Endothelial cell of umbilical vein (primary cell): ENCODE data around the gene ACER1. TPM values are rescaled to one million over a fixed set of nuclear protein-coding genes. Genes with fewer than 3 reads are reported as not detected.
"Not testable (repeated sequence)": the region's sequence is repeated elsewhere in the genome, so short reads cannot be mapped to it uniquely, and the experiment has no call there.

ENCODE experiments used
- BruUV-seq: library from RNA; stranded (reverse); fragments of 400-500 nt; replicated peaks from 2 replicates; lab custom pipeline; 2021; lab: Mats Ljungman, UMichigan
- CTCF ChIA-PET: fragments of 300-600, 350-600 bp; sonication (Branson Sonifier 250); formaldehyde crosslinking; loops from one replicate; lab custom pipeline; 2021; ENCODE audit warnings: antibody characterized with exemption, inconsistent platforms; lab: Charles Lee
- POLR2A ChIA-PET: fragments of 300-600, 350-600 bp; sonication (Branson Sonifier 250); formaldehyde crosslinking; loops from one replicate; lab custom pipeline; 2021; ENCODE audit warnings: antibody characterized with exemption, inconsistent platforms; lab: Charles Lee
- DNase-seq: peaks from one replicate; pipeline ENCODE4 v3.0.0-alpha.2; 2011; ENCODE audit warnings: low read depth, low spot score
- FAIRE-seq: peaks from 2 replicates; lab custom pipeline; 2011; peaks lifted over from hg19 to GRCh38; lab: Jason Lieb, UNC
- H2AFZ ChIP-seq: 2 replicates; pipeline ENCODE4 v1.6.0; 2012; ENCODE audit warnings: low read depth, low read length, control low read depth, inconsistent platforms
- H3K27ac ChIP-seq: 2 replicates; pipeline ENCODE4 v1.5.1; 2011; ENCODE audit warnings: low read depth, mild to moderate bottlenecking, control low read depth, low read length, moderate library complexity; ENCODE audit not compliant: insufficient read depth
- H3K27me3 ChIP-seq, 2 experiments: 2 replicates each; pipeline versions ENCODE4 v1.6.0 to v1.6.1; 2011; ENCODE audit warnings: low read length in 2 of 2, mixed read lengths in 1 of 2; ENCODE audit not compliant: control insufficient read depth in 2 of 2, insufficient read depth in 2 of 2
- H3K36me3 ChIP-seq, 2 experiments: 2 replicates in 1 of 2; 3 replicates in 1 of 2; pipeline ENCODE4 v1.5.1; 2011; ENCODE audit warnings: low read length in 2 of 2, mild to moderate bottlenecking in 1 of 2, moderate library complexity in 1 of 2; ENCODE audit not compliant: control insufficient read depth in 2 of 2, insufficient read depth in 2 of 2; ENCODE audit errors: extremely low read depth in 1 of 2
- H3K4me1 ChIP-seq: 3 replicates; pipeline ENCODE4 v1.5.1; 2011; ENCODE audit warnings: mild to moderate bottlenecking, low read length; ENCODE audit not compliant: control insufficient read depth, insufficient read depth; ENCODE audit errors: extremely low read depth
- H3K4me2 ChIP-seq: 2 replicates; pipeline ENCODE4 v1.6.1; 2011; ENCODE audit warnings: low read length, control low read depth, mixed read lengths; ENCODE audit not compliant: insufficient read depth
- H3K4me3 ChIP-seq, 3 experiments: fragments of 200-600 bp in 1 of 3; sonication (generic), shearing (Covaris generic) in 1 of 3; replicated peaks in 1 of 3; 2 replicates each; pipeline ENCODE4 v1.5.1; 2011 to 2016; ENCODE audit warnings: control low read depth in 3 of 3, low read length in 3 of 3, mild to moderate bottlenecking in 2 of 3, inconsistent platforms in 1 of 3, low read depth in 1 of 3, moderate library complexity in 1 of 3; ENCODE audit not compliant: insufficient read depth in 1 of 3
- H3K79me2 ChIP-seq: 2 replicates; pipeline ENCODE4 v1.6.0; 2012; ENCODE audit warnings: low read length, inconsistent platforms; ENCODE audit not compliant: control insufficient read depth, insufficient read depth
- H3K9ac ChIP-seq: replicated peaks from 2 replicates; pipeline ENCODE3; 2011; ENCODE audit warnings: low read length, control low read depth; ENCODE audit not compliant: insufficient read depth; ENCODE audit errors: extremely low read depth
- H3K9me1 ChIP-seq: replicated peaks from 3 replicates; pipeline ENCODE4 v1.6.0; 2011; ENCODE audit warnings: mild to moderate bottlenecking, low read length; ENCODE audit not compliant: control insufficient read depth, insufficient read depth; ENCODE audit errors: extremely low read depth
- H3K9me3 ChIP-seq: replicated peaks from 2 replicates; pipeline ENCODE4 v1.5.1; 2012; ENCODE audit warnings: low read length, inconsistent platforms; ENCODE audit not compliant: control insufficient read depth, insufficient read depth
- H4K20me1 ChIP-seq: replicated peaks from 2 replicates; pipeline ENCODE3; 2011; ENCODE audit warnings: mild to moderate bottlenecking, low read length; ENCODE audit not compliant: control insufficient read depth, insufficient read depth; ENCODE audit errors: extremely low read depth
- EZH2 ChIP-seq: IDR thresholded peaks from 2 replicates; pipeline ENCODE4 v1.6.1; 2012; ENCODE audit warnings: borderline replicate concordance, low read depth, mild to moderate bottlenecking, moderate library complexity, low read length, inconsistent platforms; ENCODE audit not compliant: severe bottlenecking
- FOS ChIP-seq: IDR thresholded peaks from 2 replicates; pipeline ENCODE4 v1.6.1; 2011; ENCODE audit warnings: mild to moderate bottlenecking, low read length, moderate library complexity, borderline replicate concordance; ENCODE audit not compliant: insufficient read depth
- GATA2 ChIP-seq: IDR thresholded peaks from 2 replicates; pipeline ENCODE4 v1.7.0; 2011; ENCODE audit warnings: low read depth, mild to moderate bottlenecking, moderate library complexity, mixed read lengths, low read length; ENCODE audit not compliant: insufficient read length, insufficient read depth
- JUN ChIP-seq: IDR thresholded peaks from 2 replicates; pipeline ENCODE4 v1.6.1; 2011; ENCODE audit warnings: borderline replicate concordance, low read depth; ENCODE audit not compliant: insufficient read length, insufficient read depth
- MAX ChIP-seq: IDR thresholded peaks from 2 replicates; pipeline ENCODE4 v1.6.1; 2011; ENCODE audit not compliant: insufficient read depth, insufficient read length
- MYC ChIP-seq: IDR thresholded peaks from one replicate; pipeline ENCODE4 v1.6.1; 2011; ENCODE audit warnings: mild to moderate bottlenecking, low read depth, low read length
- POLR2A ChIP-seq: IDR thresholded peaks from 2 replicates; pipeline ENCODE4 v1.6.1; 2012; ENCODE audit warnings: low read depth, mild to moderate bottlenecking, control low read depth, low read length
- POLR2AphosphoS5 ChIP-seq: IDR thresholded peaks from 2 replicates; pipeline ENCODE4 v1.6.1; 2012; ENCODE audit warnings: low read depth, mild to moderate bottlenecking, control low read depth, low read length, moderate library complexity; ENCODE audit not compliant: insufficient read depth
- dilution Hi-C: fragments of 300-500 bp; cut with MboI; formaldehyde crosslinking; loops from one replicate; pipeline ENCODE4 v1.15.0; 2019; ENCODE audit warnings: low sequenced_read_pairs; ENCODE audit not compliant: extremely low pct_ligation_motif_present
- intact Hi-C: fragments of 100-400 bp; cut with micrococcal nuclease; formaldehyde crosslinking; loops from one replicate; pipeline ENCODE4 v1.10.0; 2022
- polyA plus RNA-seq, 4 experiments: library from polyadenylated mRNA; depleted of rRNA in 3 of 4; stranded (reverse) in 3 of 4; unstranded in 1 of 4; fragments of >200 nt; gene quantifications; 2 replicates each; pipeline versions ENCODE4 v1.2.1 to v1.2.3, GENCODE V29; 2011 to 2012; ENCODE audit warnings: missing spikeins in 1 of 4
- total RNA-seq: library from RNA; stranded (reverse); gene quantifications from 2 replicates; pipeline ENCODE4 v1.2.3, GENCODE V29; 2021
- TF ChIP-seq, protein P1 (sequence below), 2 donors: IDR thresholded peaks; 1 replicate in 1 of 2; 2 replicates in 1 of 2; pipeline ENCODE4 v1.5.1; 2011; ENCODE audit warnings: low read length in 2 of 2, mild to moderate bottlenecking in 2 of 2, moderate library complexity in 2 of 2, control low read depth in 1 of 2, inconsistent platforms in 1 of 2, low read depth in 1 of 2; ENCODE audit not compliant: insufficient read depth in 1 of 2; ENCODE audit errors: extremely low read depth in 1 of 2

Gene ACER1
- total and polyA plus RNA-seq, 2 donors (not counting 3 experiments of a cell fraction or from before 2014, with no cell fraction given): 0.04 TPM; not detected in 1

DNA sequence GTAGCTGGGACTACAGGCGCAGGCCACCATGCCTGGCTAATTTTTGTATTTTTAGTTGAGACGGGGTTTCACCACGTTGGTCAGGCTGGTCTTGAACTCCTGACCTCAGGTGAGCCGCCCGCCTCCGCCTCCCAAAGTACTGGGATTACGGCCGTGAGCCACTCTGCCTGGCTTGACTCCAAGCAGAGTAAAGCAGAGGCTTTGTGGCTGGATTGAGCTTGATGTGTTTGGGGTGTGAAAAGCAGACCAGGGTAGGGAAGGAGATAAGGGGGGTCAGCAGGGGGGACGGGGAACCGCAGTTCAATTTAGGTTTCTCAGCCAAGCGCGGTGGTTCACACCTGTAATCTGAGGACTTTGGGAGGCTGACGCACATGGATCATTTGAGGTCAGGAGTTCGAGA, 23.8 kb upstream of the ACER1 start:
- peaks cover 2% of the 10 kb centered on the region for H3K4me1 ChIP-seq
- peaks cover 8% of the 10 kb centered on the region for H3K79me2 ChIP-seq
- ChIA-PET POLR2A (no interaction called here), CTCF (interaction anchor here (1.2 to 2.5 kb wide), 3 partner anchors 139 to 231 kb away, joined by 4 to 17 read pairs (median 4); no protein-coding TSS in a partner anchor)
- no peaks in the 10 kb centered on the region for H3K27me3 ChIP-seq
- DNase-seq (no peak), FAIRE-seq (no peak)
- H3K9ac ChIP-seq: no peak overlapping the region
- TF ChIP-seq MYC (no peak), EZH2 (no peak), GATA2 (no peak), MAX (no peak), POLR2A (no peak), JUN (no peak), POLR2AphosphoS5 (no peak), FOS (no peak)
- TF ChIP-seq, protein P1, sequence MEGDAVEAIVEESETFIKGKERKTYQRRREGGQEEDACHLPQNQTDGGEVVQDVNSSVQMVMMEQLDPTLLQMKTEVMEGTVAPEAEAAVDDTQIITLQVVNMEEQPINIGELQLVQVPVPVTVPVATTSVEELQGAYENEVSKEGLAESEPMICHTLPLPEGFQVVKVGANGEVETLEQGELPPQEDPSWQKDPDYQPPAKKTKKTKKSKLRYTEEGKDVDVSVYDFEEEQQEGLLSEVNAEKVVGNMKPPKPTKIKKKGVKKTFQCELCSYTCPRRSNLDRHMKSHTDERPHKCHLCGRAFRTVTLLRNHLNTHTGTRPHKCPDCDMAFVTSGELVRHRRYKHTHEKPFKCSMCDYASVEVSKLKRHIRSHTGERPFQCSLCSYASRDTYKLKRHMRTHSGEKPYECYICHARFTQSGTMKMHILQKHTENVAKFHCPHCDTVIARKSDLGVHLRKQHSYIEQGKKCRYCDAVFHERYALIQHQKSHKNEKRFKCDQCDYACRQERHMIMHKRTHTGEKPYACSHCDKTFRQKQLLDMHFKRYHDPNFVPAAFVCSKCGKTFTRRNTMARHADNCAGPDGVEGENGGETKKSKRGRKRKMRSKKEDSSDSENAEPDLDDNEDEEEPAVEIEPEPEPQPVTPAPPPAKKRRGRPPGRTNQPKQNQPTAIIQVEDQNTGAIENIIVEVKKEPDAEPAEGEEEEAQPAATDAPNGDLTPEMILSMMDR (IDR thresholded peaks at IDR 0.05; ENCODE audit: extremely low read depth in 1 of 2, insufficient read depth in 1 of 2, low read depth in 1 of 2, low read length in 2 of 2): no peak
- intact Hi-C loops (no loop called here), dilution Hi-C loops (no loop called here)
- no peaks in the 10 kb centered on the region for H3K9me3 ChIP-seq
- H3K36me3 ChIP-seq: no peaks in the 10 kb centered on the region
- no peaks in the 10 kb centered on the region for H4K20me1 ChIP-seq
- no peak overlapping the region for H3K27ac ChIP-seq
- H2AFZ ChIP-seq: no peak overlapping the region
- H3K4me2 ChIP-seq: no peak overlapping the region
- H3K4me3 ChIP-seq: no peak overlapping the region
- no TSS peak for BruUV-seq
- H3K9me1 ChIP-seq: no peaks in the 10 kb centered on the region

DNA sequence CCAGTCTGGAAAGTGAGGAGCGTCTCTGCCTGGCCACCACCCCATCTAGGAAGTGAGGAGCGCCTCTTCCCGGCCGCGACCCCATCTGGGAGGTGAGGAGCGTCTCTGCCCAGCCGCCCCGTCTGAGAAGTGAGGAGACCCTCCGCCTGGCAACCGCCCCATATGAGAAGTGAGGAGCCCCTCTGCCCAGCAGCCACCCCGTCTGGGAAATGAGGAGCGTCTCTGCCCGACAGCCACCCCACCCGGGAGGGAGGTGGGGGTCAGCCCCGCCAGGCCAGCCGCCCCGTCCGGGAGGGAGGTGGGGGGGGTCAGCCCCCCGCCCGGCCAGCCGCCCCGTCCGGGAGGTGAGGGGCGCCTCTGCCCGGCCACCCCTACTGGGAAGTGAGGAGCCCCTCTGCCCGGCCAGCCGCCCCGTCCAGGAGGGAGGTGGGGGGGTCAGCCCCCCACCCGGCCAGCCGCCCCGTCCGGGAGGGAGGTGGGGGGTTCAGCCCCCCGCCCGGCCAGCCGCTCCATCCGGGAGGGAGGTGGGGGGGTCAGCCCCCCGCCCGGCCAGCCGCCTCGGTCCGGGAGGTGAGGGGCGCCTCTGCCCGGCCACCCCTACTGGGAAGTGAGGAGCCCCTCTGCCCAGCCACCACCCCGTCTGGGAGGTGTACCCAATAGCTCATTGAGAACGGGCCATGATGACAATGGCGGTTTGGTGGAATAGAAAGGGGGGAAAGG, 22.1 kb upstream of the ACER1 start:
- H3K4me2 ChIP-seq, H3K27me3 ChIP-seq, H3K27ac ChIP-seq, H3K9me1 ChIP-seq, H3K9me3 ChIP-seq, H2AFZ ChIP-seq, H3K4me1 ChIP-seq, H3K79me2 ChIP-seq, H3K9ac ChIP-seq, dilution Hi-C loops, H3K36me3 ChIP-seq, DNase-seq, POLR2A ChIA-PET, H3K4me3 ChIP-seq, intact Hi-C loops, H4K20me1 ChIP-seq, FAIRE-seq, BruUV-seq: not testable (repeated sequence)
- CTCF ChIA-PET: interaction anchor here (0.6 to 4.2 kb wide), 4 partner anchors 137 to 235 kb away, joined by 3 to 55 read pairs (median 10); no protein-coding TSS in a partner anchor
